Lung (tissue), 12 donors: Measurements from ENCODE around the gene MRTFA. TPM values are rescaled to one million over a fixed set of nuclear protein-coding genes. Genes with fewer than 3 reads are reported as not detected.
A peak's percentile ranks its signal among the peaks of the same experiment; 100 is the strongest.

Experiments used
- ATAC-seq: fragments of 200-7000 bp; cut with Tn5 transposase; one replicate; pipeline ENCODE4 v1.9.1; 2020; ENCODE audit warnings: moderate number of reproducible peaks; ENCODE audit not compliant: insufficient read depth, low FRiP score
- DNase-seq, 3 donors: peaks; one replicate each; pipeline ENCODE4 v3.0.0-alpha.2; 2013 to 2017
- H3K27ac ChIP-seq, 2 donors: one replicate each; pipeline ENCODE4 v1.5.1; 2013; ENCODE audit warnings: mild to moderate bottlenecking in 2 of 2, moderate library complexity in 2 of 2, control low read depth in 1 of 2, inconsistent platforms in 1 of 2, low read depth in 1 of 2, low read length in 1 of 2
- H3K27me3 ChIP-seq, 3 donors: one replicate each; pipeline ENCODE4 v1.5.1; 2013; ENCODE audit warnings: low read length in 2 of 3; ENCODE audit not compliant: control insufficient read depth in 3 of 3, insufficient read depth in 3 of 3
- H3K36me3 ChIP-seq, 4 donors: one replicate each; pipeline ENCODE4 v1.5.1; 2013; ENCODE audit warnings: low read length in 4 of 4, mild to moderate bottlenecking in 1 of 4, moderate library complexity in 1 of 4; ENCODE audit not compliant: control insufficient read depth in 4 of 4, insufficient read depth in 4 of 4
- H3K4me1 ChIP-seq, 5 donors: one replicate each; pipeline ENCODE4 v1.5.1; 2013; ENCODE audit warnings: low read length in 5 of 5, mild to moderate bottlenecking in 2 of 5, moderate library complexity in 1 of 5; ENCODE audit not compliant: control insufficient read depth in 5 of 5, insufficient read depth in 5 of 5
- H3K4me3 ChIP-seq: one replicate; pipeline ENCODE4 v1.5.1; 2013; ENCODE audit warnings: mild to moderate bottlenecking, control low read depth, moderate library complexity
- H3K9ac ChIP-seq, 2 donors: one replicate each; pipeline ENCODE4 v1.5.1; 2013; ENCODE audit warnings: low read length in 2 of 2, control low read depth in 1 of 2; ENCODE audit not compliant: insufficient read depth in 1 of 2
- H3K9me3 ChIP-seq, 4 donors: one replicate each; pipeline ENCODE4 v1.5.1; 2013; ENCODE audit warnings: low read length in 3 of 4, mild to moderate bottlenecking in 1 of 4, moderate library complexity in 1 of 4; ENCODE audit not compliant: control insufficient read depth in 4 of 4, insufficient read depth in 3 of 4
- CTCF ChIP-seq: IDR thresholded peaks from 2 replicates; pipeline ENCODE4 v1.5.1; 2012; ENCODE audit warnings: mild to moderate bottlenecking; ENCODE audit errors: control extremely low read depth, extremely low read depth
- WGBS, 2 donors: extraction: QIAGEN DNeasy Blood & Tissue Kit; methylation state at CpG; one replicate each; pipeline ENCODE4 v1.1.7; 2013; 5-methylcytosine and 5-hydroxymethylcytosine counted together
- polyA plus RNA-seq, 2 donors: library from polyadenylated mRNA; stranded (reverse); fragments of 200-250 nt; gene quantifications; one replicate each; pipeline ENCODE4 v1.2.1, GENCODE V29; 2013
- total RNA-seq, 2 donors: library from RNA; depleted of rRNA in 1 of 2; stranded (reverse); fragments of >200 nt in 1 of 2; gene quantifications; one replicate each; pipeline ENCODE4 v1.2.1, GENCODE V29; 2014 to 2021
- donor health status: control.
- donor health status: control.
- donor health status: Bipolar disorder and iron deficiency.
- donor health status: healthy.
- donor health status: DM: yes; HTN: yes; CAD: no.

MRTFA gene
- total and polyA plus RNA-seq, 4 donors = 26.3 to 64.0 (median 40.1) TPM

- DNase-seq (peak; percentile 42 to 87 (median 82)), ATAC-seq (peak; percentile 67)
- peaks cover 0 to 1% (median 0%) of the 10 kb centered on the region in 4 donors for H3K36me3 ChIP-seq
- no peaks in the 10 kb centered on the region for H3K9me3 ChIP-seq
- no peak for TF ChIP-seq CTCF
- no peak overlapping the region for H3K4me3 ChIP-seq
- H3K9ac ChIP-seq = peak overlapping the region in 1 of 2 donors; percentile 70
- H3K27me3 ChIP-seq = no peaks in the 10 kb centered on the region
- H3K27ac ChIP-seq = peak overlapping the region; percentile 35 to 50
- 26 to 31% methylated on average over 5 of the region's 5 CpGs for WGBS, 2 donors
- peaks cover 2 to 26% (median 20%) of the 10 kb centered on the region in 5 donors for H3K4me1 ChIP-seq
Measured at GRCh38 chr22:40491990-40492631, 144.4 kb downstream of the MRTFA start.

- H3K27ac ChIP-seq = no peak overlapping the region
- H3K4me1 ChIP-seq = peaks cover 3 to 34% (median 23%) of the 10 kb centered on the region in 5 donors
- no peak for ATAC-seq
Measured at GRCh38 chr22:40487663-40488249, 148.8 kb downstream of the MRTFA start.

DNA sequence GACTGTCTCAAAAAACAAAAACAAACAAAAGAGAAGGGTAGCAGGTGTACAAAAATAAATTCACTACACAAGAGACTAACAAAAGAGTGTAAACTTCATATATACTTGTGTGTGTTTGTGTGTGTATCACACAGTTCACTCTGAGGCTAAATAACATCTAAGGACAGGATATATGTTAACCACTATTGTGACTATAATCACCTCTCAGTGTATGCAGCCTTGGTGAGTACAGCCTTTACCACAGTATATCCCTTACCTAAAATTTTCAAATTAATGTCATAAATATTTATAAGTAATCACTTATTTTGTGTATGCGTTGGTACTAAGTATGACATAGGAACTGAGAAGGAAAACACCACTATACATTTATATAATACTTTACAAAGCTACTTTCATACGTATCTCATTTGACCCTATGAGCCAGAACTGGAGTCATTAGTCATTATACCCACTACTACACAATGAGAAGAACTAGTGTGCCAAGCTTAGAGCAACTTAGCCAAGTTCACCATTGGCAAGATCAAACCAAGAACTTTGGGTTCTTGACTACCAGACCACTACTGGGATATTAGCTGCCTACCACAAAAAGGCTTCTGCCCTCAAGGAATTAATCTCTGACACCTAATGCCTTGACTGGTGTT is 149.4 kb downstream of the MRTFA start:
- TF ChIP-seq CTCF = no peak
- 90 to 91% methylated on average over 2 of the region's 2 CpGs for WGBS, 2 donors
- H3K4me1 ChIP-seq = peaks cover 0 to 27% (median 22%) of the 10 kb centered on the region in 5 donors
- no peak overlapping the region for H3K9ac ChIP-seq
- H3K4me3 ChIP-seq = no peak overlapping the region
- no peaks in the 10 kb centered on the region for H3K9me3 ChIP-seq
- ATAC-seq = no peak
- no peak for DNase-seq
- peaks cover 0 to 1% (median 0%) of the 10 kb centered on the region in 4 donors for H3K36me3 ChIP-seq
- H3K27ac ChIP-seq = no peak overlapping the region
- no peaks in the 10 kb centered on the region for H3K27me3 ChIP-seq

More at GRCh38 chr22:40487663-40488249, 148.8 kb downstream of the MRTFA start:
- no peak overlapping the region for H3K4me3 ChIP-seq
- H3K9me3 ChIP-seq = no peaks in the 10 kb centered on the region
- whole genome bisulfite sequencing, 2 donors = 38 to 47% methylated on average over 3 of the region's 3 CpGs
- no peak overlapping the region for H3K9ac ChIP-seq
- H3K27me3 ChIP-seq = no peaks in the 10 kb centered on the region
- peak; percentile 49 for TF ChIP-seq CTCF
- DNase-seq = peak in 2 of 3 donors; percentile 44 to 57
- peaks cover 0 to 1% (median 0%) of the 10 kb centered on the region in 4 donors for H3K36me3 ChIP-seq
